Upper lobe of left lung (tissue), 6 donors: Measurements from ENCODE around the gene PPP2CA. TPM values are rescaled to one million over a fixed set of nuclear protein-coding genes. Genes with fewer than 3 reads are reported as not detected.
"Not testable (repeated sequence)": the region's sequence is repeated elsewhere in the genome, so short reads cannot be mapped to it uniquely, and the experiment has no call there.

Experiments
- ATAC-seq, 2 donors: fragments of 200-7000 bp; cut with Tn5 transposase; one replicate each; pipeline ENCODE4 v1.9.1; 2022; ENCODE audit warnings: mild to moderate bottlenecking in 2 of 2, moderate library complexity in 2 of 2; ENCODE audit not compliant: low FRiP score in 2 of 2
- DNase-seq, 2 donors: peaks; one replicate each; pipeline ENCODE4 v3.0.0-alpha.2; 2019 to 2020
- H3K27ac ChIP-seq, 4 donors: fragments of 200-600 bp; sonication (generic); one replicate each; pipeline ENCODE4 v1.5.1; 2016 to 2019
- H3K27me3 ChIP-seq, 4 donors: fragments of 200-600 bp; sonication (generic); one replicate each; pipeline ENCODE4 v1.5.1; 2017 to 2019
- H3K36me3 ChIP-seq, 4 donors: fragments of 200-600 bp; sonication (generic); one replicate each; pipeline ENCODE4 v1.5.1; 2016 to 2019
- H3K4me1 ChIP-seq, 4 donors: fragments of 200-600 bp; sonication (generic); one replicate each; pipeline ENCODE4 v1.5.1; 2018 to 2019
- H3K4me3 ChIP-seq, 4 donors: fragments of 200-600 bp; sonication (generic); one replicate each; pipeline ENCODE4 v1.5.1; 2017 to 2019; ENCODE audit warnings: mild to moderate bottlenecking in 2 of 4, moderate library complexity in 1 of 4
- H3K9me3 ChIP-seq, 4 donors: fragments of 200-600 bp; sonication (generic); one replicate each; pipeline ENCODE4 v1.5.1; 2018 to 2019
- EP300 ChIP-seq, 4 donors: sonication (generic); formaldehyde crosslinking; IDR thresholded peaks; one replicate each; pipeline ENCODE4 v1.5.1; 2017; ENCODE audit warnings: antibody characterized with exemption in 4 of 4, control low read depth in 2 of 4
- POLR2A ChIP-seq, 4 donors: fragments of 450-650 bp; IDR thresholded peaks; one replicate each; pipeline ENCODE4 v1.5.1; 2016 to 2017; ENCODE audit warnings: antibody characterized with exemption in 4 of 4, mild to moderate bottlenecking in 2 of 4
- POLR2AphosphoS5 ChIP-seq, 2 donors: sonication (generic); formaldehyde crosslinking; IDR thresholded peaks; one replicate each; pipeline ENCODE4 v1.5.1; 2017; ENCODE audit warnings: antibody characterized with exemption in 2 of 2
- WGBS, 2 donors: methylation state at CpG; one replicate each; pipeline ENCODE4 v1.1.5; 2017 to 2018; 5-methylcytosine and 5-hydroxymethylcytosine counted together
- total RNA-seq, 6 donors: library from RNA; depleted of rRNA in 4 of 6; stranded (reverse); fragments of >200 nt in 4 of 6; gene quantifications; one replicate each; pipeline versions ENCODE4 v1.1.0 to v1.2.1, GENCODE V29; 2016 to 2021
- TF ChIP-seq, protein P1 (sequence below), 6 experiments: fragments of 450-650 bp in 4 of 6; fragments of 200-600 bp in 2 of 6; sonication (generic) in 2 of 6; IDR thresholded peaks; one replicate each; pipeline ENCODE4 v1.5.1; 2016 to 2019; ENCODE audit warnings: antibody characterized with exemption in 6 of 6
- donor health status: DM: no; HTN: no; CAD: no; lungs with moderate emphysema.
- donor health status: DM: no; HTN: yes; CAD: no; lungs with severe emphysema.

Gene PPP2CA
- total RNA-seq, 6 donors from 2014 or later = 62.9 to 246 (median 118) TPM

- Histone ChIP-seq H3K27ac (no peak overlapping the region), H3K9me3 (no peaks in the 10 kb centered on the region), H3K4me3 (no peak overlapping the region), H3K4me1 (no peaks in the 10 kb centered on the region), H3K27me3 (no peaks in the 10 kb centered on the region), H3K36me3 (no peaks in the 10 kb centered on the region)
- ATAC-seq = peak in 1 of 2 donors; percentile 12
- no peak for DNase-seq
- TF ChIP-seq EP300 (IDR thresholded peaks at IDR 0.05) (no peak), POLR2A (IDR thresholded peaks at IDR 0.05) (no peak), POLR2AphosphoS5 (IDR thresholded peaks at IDR 0.05) (no peak)
- TF ChIP-seq, protein P1, sequence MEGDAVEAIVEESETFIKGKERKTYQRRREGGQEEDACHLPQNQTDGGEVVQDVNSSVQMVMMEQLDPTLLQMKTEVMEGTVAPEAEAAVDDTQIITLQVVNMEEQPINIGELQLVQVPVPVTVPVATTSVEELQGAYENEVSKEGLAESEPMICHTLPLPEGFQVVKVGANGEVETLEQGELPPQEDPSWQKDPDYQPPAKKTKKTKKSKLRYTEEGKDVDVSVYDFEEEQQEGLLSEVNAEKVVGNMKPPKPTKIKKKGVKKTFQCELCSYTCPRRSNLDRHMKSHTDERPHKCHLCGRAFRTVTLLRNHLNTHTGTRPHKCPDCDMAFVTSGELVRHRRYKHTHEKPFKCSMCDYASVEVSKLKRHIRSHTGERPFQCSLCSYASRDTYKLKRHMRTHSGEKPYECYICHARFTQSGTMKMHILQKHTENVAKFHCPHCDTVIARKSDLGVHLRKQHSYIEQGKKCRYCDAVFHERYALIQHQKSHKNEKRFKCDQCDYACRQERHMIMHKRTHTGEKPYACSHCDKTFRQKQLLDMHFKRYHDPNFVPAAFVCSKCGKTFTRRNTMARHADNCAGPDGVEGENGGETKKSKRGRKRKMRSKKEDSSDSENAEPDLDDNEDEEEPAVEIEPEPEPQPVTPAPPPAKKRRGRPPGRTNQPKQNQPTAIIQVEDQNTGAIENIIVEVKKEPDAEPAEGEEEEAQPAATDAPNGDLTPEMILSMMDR (IDR thresholded peaks at IDR 0.05) = no peak
- 82 to 89% methylated on average over 2 of the region's 2 CpGs for WGBS, 2 donors
Measured at GRCh38 chr5:134255418-134256150, 29.7 kb upstream of the PPP2CA start.

DNA sequence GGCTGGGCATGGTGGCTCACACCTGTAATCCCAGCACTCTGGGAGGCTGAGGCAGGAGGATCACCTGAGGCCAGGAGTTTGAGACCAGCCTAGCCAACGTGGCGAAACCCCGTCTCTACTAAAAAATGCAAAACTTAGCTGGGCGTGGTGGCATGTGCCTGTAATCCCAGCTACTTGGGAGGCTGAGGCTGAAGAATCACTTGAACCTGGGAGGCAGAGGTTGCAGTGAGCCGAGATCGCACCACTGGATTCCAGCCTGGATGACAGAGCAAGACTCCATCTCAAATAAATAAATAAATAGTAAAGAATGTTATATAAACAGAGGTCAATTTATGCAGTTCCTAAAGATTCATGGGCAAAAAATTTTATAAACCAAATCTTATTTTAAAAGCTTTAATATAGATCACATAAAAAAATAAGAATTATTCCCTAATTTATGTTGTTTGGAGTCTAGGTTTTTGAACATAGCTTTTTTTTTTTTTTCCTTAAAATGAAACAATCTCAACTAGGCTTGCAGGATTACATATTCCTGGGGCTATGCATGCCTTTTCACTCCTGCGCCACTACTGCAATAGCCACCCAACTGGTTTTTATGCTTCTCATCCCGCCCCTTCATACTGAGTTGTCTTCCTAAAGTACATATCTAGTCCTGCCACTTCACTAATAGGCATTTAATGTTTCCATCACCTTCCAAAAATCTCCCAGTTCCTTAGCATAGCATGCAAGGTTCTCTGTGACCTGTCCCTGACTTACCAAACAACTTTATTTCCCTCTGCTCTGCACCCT lies 27.7 kb upstream of the PPP2CA start:
- not testable (repeated sequence) for H3K36me3 ChIP-seq, H3K4me1 ChIP-seq, H3K27ac ChIP-seq, H3K27me3 ChIP-seq, DNase-seq, H3K9me3 ChIP-seq, H3K4me3 ChIP-seq, ATAC-seq
- WGBS, 2 donors = 89 to 90% methylated on average over 8 of the region's 8 CpGs

- no peaks in the 10 kb centered on the region for H3K27me3 ChIP-seq
- no peak overlapping the region for H3K4me3 ChIP-seq
- DNase-seq (no peak), ATAC-seq (peak in 1 of 2 donors; percentile 43)
- no peak overlapping the region for H3K27ac ChIP-seq
- no peaks in the 10 kb centered on the region for H3K36me3 ChIP-seq
- TF ChIP-seq POLR2AphosphoS5 (IDR thresholded peaks at IDR 0.05) = no peak
- TF ChIP-seq, protein P1 (IDR thresholded peaks at IDR 0.05) = no peak
- TF ChIP-seq POLR2A (IDR thresholded peaks at IDR 0.05) = no peak
- TF ChIP-seq EP300 (IDR thresholded peaks at IDR 0.05) = no peak
- H3K4me1 ChIP-seq = no peaks in the 10 kb centered on the region
- WGBS, 2 donors = 35 to 38% methylated on average over 5 of the region's 5 CpGs
- H3K9me3 ChIP-seq = no peaks in the 10 kb centered on the region
Measured at GRCh38 chr5:134252671-134253070, 26.8 kb upstream of the PPP2CA start.

GRCh38 chr5:134250949-134251348 lies 25.1 kb upstream of the PPP2CA start:
- no peak overlapping the region for H3K27ac ChIP-seq
- no peaks in the 10 kb centered on the region for H3K4me1 ChIP-seq
- TF ChIP-seq EP300 (IDR thresholded peaks at IDR 0.05) (no peak), POLR2AphosphoS5 (IDR thresholded peaks at IDR 0.05) (no peak), POLR2A (IDR thresholded peaks at IDR 0.05) (no peak)
- TF ChIP-seq, protein P1 (IDR thresholded peaks at IDR 0.05) = no peak
- no peak overlapping the region for H3K4me3 ChIP-seq
- ATAC-seq = no peak
- H3K36me3 ChIP-seq = no peaks in the 10 kb centered on the region
- H3K9me3 ChIP-seq = no peaks in the 10 kb centered on the region
- WGBS, 2 donors = 72 to 89% methylated on average over 3 of the region's 3 CpGs
- DNase-seq = no peak
- no peaks in the 10 kb centered on the region for H3K27me3 ChIP-seq

GRCh38 chr5:134249469-134250379 lies 23.9 kb upstream of the PPP2CA start:
- peaks cover 0 to 3% (median 0%) of the 10 kb centered on the region in 4 donors for H3K4me1 ChIP-seq
- peak in 1 of 2 donors; percentile 51 for DNase-seq
- H3K27me3 ChIP-seq = no peaks in the 10 kb centered on the region
- TF ChIP-seq EP300 (IDR thresholded peaks at IDR 0.05) (no peak), POLR2A (IDR thresholded peaks at IDR 0.05) (no peak), POLR2AphosphoS5 (IDR thresholded peaks at IDR 0.05) (no peak)
- TF ChIP-seq, protein P1 (IDR thresholded peaks at IDR 0.05) = no peak
- H3K4me3 ChIP-seq = no peak overlapping the region
- no peak overlapping the region for H3K27ac ChIP-seq
- peak in 1 of 2 donors; percentile 87 for ATAC-seq
- no peaks in the 10 kb centered on the region for H3K36me3 ChIP-seq
- no peaks in the 10 kb centered on the region for H3K9me3 ChIP-seq
- WGBS, 2 donors = 81 to 83% methylated on average over 15 of the region's 15 CpGs
